UCSD-AML1 (cell line): ENCODE data around the gene HES7.
"Not testable (repeated sequence)": the region's sequence is repeated elsewhere in the genome, so short reads cannot be mapped to it uniquely, and the experiment has no call there.

Experiments used
- DNase-seq: peaks from one replicate; lab custom pipeline; 2025; ENCODE audit not compliant: unreplicated experiment; lab: John Stamatoyannopoulos, UW

HES7 gene

GRCh38 chr17:8123695-8124349 is at the start of gene HES7:
Gene HES7, minus strand, starts transcription at chr17:8124106. Its CDS starts 22 bp downstream, at chr17:8124084.
- no peak for DNase-seq

- DNase-seq: peak; percentile 65
These were observed 49.4 kb upstream of the HES7 start for GRCh38 chr17:8173056-8173870.

DNA sequence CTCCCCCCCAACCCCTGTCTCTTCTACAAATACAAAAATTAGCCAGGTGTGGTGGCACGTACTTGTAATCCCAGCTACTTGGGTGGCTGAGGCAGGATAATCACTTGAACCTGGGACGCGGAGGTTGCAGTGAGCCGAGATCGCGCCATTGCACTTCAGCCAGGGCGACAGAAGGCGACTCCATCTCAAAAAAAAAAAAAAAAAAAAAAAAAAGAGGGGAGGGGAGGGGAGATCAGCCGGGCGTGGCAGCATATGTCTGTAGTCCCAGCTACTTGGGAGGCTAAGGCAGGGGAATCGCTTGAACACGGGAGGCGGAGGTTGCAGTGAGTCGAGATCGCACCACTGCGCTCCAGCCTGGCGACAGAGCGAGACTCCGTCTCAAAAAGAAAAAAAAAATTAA is 46.3 kb upstream of the HES7 start:
- not testable (repeated sequence) for DNase-seq

- no peak for DNase-seq
These were observed 43.6 kb upstream of the HES7 start for GRCh38 chr17:8167526-8167925.

GRCh38 chr17:8166731-8167130 is 42.8 kb upstream of the HES7 start:
- no peak for DNase-seq

- no peak for DNase-seq
These were observed 40.9 kb upstream of the HES7 start for GRCh38 chr17:8164815-8165131.

DNA sequence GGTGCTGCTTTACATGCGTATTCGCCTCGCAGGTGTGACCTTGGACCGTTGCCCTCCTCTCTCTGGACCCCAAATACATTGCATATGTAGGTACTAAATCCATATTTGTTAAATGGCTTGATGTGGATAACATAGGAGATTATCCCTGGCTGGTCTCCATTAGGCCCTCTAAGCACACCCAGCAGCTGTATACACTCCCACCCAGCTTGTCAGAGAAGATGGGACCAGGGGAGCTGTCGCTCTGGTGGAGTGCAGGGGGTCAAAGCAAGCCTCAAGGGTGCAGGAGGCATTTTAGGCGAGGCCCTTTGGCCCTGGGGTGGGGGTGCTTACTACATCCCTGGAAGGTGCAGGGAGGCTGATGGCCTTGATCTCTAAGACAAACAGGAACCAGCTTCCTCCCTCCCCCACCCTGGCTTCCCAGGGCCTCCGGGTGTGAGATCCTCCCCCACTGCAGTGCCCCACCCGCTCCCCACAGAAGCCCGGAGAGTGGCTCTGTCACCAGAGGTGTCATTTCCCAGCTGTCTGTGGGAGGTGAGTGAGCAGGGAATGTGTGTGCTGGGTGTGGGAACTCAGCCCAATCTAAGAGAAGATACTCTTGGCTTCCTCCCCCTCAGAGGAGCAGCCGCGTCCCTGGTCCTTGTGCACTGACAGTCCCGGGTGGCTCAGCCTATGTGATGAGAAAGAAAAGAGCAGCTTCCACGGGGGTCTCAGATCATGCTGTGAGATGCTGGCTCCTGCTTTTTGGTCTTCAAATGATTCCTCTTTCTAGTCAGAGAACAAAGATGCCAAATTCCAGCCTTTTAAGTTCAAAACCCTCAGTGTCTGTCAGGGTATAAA is 40.3 kb upstream of the HES7 start:
- peak; percentile 88 for DNase-seq

DNA sequence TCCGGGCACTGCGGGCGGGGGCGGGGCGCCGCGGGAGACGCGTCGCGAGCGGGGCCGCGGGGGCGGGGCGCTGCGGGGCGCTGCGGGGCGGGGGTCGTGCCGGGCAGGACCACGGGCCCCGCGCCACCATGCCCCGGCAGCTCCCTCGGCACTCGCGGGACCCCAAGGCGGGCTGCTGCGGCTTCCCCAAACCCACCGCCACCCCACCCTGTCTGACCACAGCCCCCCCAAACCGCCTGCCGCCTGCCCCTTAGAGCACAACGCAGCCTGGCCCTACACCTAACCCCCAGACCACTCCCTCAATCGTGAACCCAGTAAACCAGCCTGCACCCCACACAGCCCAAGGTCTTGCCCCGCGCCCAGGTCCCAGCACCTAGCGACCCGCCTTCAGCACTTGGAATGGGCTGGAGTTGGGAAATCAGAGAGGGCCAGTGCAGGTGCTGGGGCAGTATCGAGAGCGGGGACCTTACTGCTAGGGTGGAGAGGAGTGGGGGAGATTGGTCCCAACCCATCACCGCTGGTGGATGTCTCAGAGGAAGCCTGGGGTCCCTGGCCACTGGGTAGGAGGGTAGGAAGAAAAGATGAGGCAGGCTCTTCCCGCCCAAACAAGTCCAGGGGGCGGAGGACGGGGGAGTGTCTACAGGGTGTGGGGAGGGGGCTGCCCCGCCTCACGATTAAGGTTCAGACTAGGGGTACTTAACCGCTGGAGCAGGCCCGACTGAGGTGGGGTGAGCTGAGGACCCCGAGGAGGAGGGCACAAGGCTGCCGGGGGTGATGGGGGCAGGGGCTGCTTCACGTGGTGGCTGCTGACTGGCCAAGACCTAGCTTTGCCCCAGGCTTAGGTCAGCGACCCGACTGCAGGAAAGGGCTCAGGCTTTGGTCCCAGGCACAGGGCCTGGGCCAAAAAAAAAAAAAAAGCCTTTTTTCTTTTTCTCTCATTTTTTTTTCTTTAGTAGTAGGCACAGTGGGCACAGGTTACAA is 39.4 kb upstream of the HES7 start:
- no peak for DNase-seq

GRCh38 chr17:8162233-8162996 is 38.5 kb upstream of the HES7 start, which contains the start of gene VAMP2:
Gene VAMP2, minus strand, starts transcription at chr17:8162948. Its CDS starts 69 bp downstream, at chr17:8162879.
- DNase-seq: peak; percentile 79

GRCh38 chr17:8161289-8162232 is 37.7 kb upstream of the HES7 start:
- DNase-seq: no peak

DNA sequence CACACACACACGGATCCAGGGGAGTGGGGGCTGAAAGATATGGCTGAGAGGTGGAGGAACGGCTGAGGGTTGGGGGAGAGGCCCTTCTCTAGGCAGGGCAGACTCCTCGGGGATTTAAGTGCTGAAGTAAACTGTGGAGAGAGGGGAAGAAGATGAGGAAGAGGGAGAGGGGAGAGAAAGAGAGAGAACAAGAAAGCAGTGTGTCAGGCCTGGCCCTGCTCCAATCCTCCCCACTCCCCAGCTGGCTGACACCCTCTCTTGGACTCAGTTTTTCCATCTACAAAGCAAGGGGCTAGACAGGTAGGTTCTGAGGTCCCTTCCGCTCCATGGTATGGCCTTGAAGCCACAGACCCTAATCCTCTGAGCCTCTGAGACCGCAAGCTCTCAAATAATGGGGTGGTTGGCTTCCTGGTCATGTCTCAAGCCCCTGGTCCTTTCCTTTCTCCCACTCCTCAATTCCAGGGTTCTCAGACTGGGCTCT is 36.9 kb upstream of the HES7 start:
- no peak for DNase-seq

GRCh38 chr17:8160224-8160577 is 36.3 kb upstream of the HES7 start:
- no peak for DNase-seq

- no peak for DNase-seq
These were observed 35.7 kb upstream of the HES7 start for GRCh38 chr17:8159459-8160223.

- DNase-seq: no peak
These were observed 35.1 kb upstream of the HES7 start for GRCh38 chr17:8159032-8159400.

DNA sequence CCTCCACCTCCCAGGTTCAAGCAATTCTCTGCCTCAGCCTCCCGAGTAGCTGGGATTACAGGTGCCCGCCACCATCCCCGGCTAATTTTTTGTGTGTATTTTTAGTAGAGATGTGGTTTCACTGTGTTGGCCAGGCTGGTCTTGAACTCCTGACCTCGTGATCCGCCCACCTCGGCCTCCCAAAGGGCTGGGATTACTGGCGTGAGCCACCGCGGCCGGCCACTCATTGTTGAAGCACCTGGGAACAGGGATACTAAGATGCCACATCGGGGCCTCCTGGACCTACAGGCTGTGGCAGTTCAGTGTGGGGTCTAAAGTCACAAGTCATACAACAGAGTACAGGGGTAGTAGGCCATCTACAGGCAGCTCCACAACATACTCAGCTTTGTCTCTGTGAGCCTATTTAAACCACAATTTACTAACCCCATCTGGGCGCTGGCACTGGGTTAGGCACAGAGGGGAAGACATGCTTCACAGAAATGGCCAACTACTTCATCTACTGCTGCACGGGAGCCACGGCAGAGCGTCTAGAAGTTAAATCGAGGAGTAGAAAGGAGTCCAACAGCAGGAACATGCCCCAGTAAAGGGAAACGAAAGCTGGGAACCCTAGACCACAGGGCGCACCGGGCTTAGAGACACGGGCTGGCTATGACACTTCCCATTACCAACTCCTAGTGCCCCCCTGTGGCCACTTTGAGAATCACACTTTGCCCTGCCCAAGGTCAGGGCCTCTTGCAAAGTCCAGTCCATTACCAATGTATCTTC is 34.5 kb upstream of the HES7 start:
- peak; percentile 84 for DNase-seq

- peak; percentile 100 for DNase-seq
These were observed 32.5 kb upstream of the HES7 start for GRCh38 chr17:8156246-8156992.

DNA sequence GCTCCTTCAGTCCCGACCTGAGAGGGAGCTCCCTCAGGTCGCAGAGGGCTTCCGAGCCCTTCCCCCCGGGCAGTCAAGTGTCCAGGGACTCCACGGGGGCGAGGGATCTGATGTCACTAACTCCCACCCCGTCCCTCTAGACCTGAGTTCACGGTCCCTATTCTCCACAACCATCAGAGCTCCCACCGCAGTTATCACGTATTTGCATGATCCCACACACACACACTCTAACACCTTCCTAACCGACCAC is 32.0 kb upstream of the HES7 start:
- DNase-seq: no peak
